Fibroblast of villous mesenchyme (primary cell): ENCODE results near the gene GRIN1. TPM values are rescaled to one million over a fixed set of nuclear protein-coding genes. Genes with fewer than 3 reads are reported as not detected.

ENCODE experiments used
- DNase-seq: peaks from one replicate; pipeline ENCODE4 v3.0.0-alpha.2; 2010; ENCODE audit warnings: low read depth
- H3K4me3 ChIP-seq: 2 replicates; pipeline ENCODE4 v1.5.1; 2011; ENCODE audit warnings: low read depth, mild to moderate bottlenecking, low read length
- CTCF ChIP-seq: IDR thresholded peaks from 2 replicates; pipeline ENCODE4 v1.5.1; 2012; ENCODE audit warnings: low read depth, mild to moderate bottlenecking, low read length; ENCODE audit not compliant: insufficient read depth
- total RNA-seq: library from RNA; depleted of rRNA; stranded (reverse); fragments of >200 nt; gene quantifications from 2 replicates; pipeline ENCODE4 v1.2.3, GENCODE V29; 2012

GRIN1 gene
- total RNA-seq, 1 donor = not detected

GRCh38 chr9:137199411-137200121, 60.6 kb downstream of the GRIN1 start:
- no peak for TF ChIP-seq CTCF
- peak overlapping the region; percentile 54 for H3K4me3 ChIP-seq
- peak; percentile 35 for DNase-seq

GRCh38 chr9:137200311-137201204, 61.6 kb downstream of the GRIN1 start, which contains the start of gene TPRN:
Gene TPRN (minus strand): TSS chr9:137200741. CDS start chr9:137200711, 30 bp downstream.
- TF ChIP-seq CTCF = no peak
- peak; percentile 99 for DNase-seq
- H3K4me3 ChIP-seq = peak within 1 kb of the TSS; percentile 76

GRCh38 chr9:137201205-137201868, 62.4 kb downstream of the GRIN1 start:
- no peak for DNase-seq
- no peak for TF ChIP-seq CTCF
- H3K4me3 ChIP-seq = peak overlapping the region; percentile 76

- no peak for TF ChIP-seq CTCF
- no peak for DNase-seq
- H3K4me3 ChIP-seq = no peak overlapping the region
Observed at GRCh38 chr9:137202966-137203365, 64.0 kb downstream of the GRIN1 start.

- no peak for TF ChIP-seq CTCF
- no peak for DNase-seq
- H3K4me3 ChIP-seq = peak overlapping the region; percentile 96
Observed at GRCh38 chr9:137204731-137205125, 65.8 kb downstream of the GRIN1 start.

- no peak for TF ChIP-seq CTCF
- peak; percentile 85 for DNase-seq
- H3K4me3 ChIP-seq = peak within 1 kb of the TSS; percentile 96
Observed at GRCh38 chr9:137205126-137206069, 66.4 kb downstream of the GRIN1 start, which contains the start of the genes NDOR1 and TMEM203. Gene NDOR1 (plus strand): TSS chr9:137205700. CDS start chr9:137205778, 78 bp downstream. Gene TMEM203 (minus strand): TSS chr9:137205648. CDS start chr9:137205414, 234 bp downstream.
